ENCODE measurements around the gene P3R3URF.
A peak's percentile ranks its signal among the peaks of the same experiment; 100 is the strongest.

P3R3URF gene

GRCh38 chr1:46183079-46183847 lies 7.0 kb upstream of the P3R3URF start:
- DNase-seq (ENCODE audit: low read depth), result peak; percentile 90
- no peak overlapping the region for H3K4me3 ChIP-seq (ENCODE audit: control insufficient read depth, low read depth, low read length)
- no peak for TF ChIP-seq CTCF (IDR thresholded peaks at IDR 0.05; ENCODE audit: control insufficient read depth, insufficient read depth, low read depth, low read length, missing control alignments)

GRCh38 chr1:46181343-46182260 lies 5.3 kb upstream of the P3R3URF start:
- H3K4me3 ChIP-seq (ENCODE audit: control insufficient read depth, low read depth, low read length), result no peak overlapping the region
- peak; percentile 33 for DNase-seq (ENCODE audit: low read depth)
- no peak for TF ChIP-seq CTCF (IDR thresholded peaks at IDR 0.05; ENCODE audit: control insufficient read depth, insufficient read depth, low read depth, low read length, missing control alignments)

- no peak for DNase-seq (ENCODE audit: low read depth)
- H3K4me3 ChIP-seq (ENCODE audit: control insufficient read depth, low read depth, low read length), result no peak overlapping the region
- TF ChIP-seq CTCF (IDR thresholded peaks at IDR 0.05; ENCODE audit: control insufficient read depth, insufficient read depth, low read depth, low read length, missing control alignments), result no peak
These were observed 3.9 kb upstream of the P3R3URF start for GRCh38 chr1:46180082-46180616.

GRCh38 chr1:46179138-46180081 lies 3.1 kb upstream of the P3R3URF start:
- H3K4me3 ChIP-seq (ENCODE audit: control insufficient read depth, low read depth, low read length), result no peak overlapping the region

GRCh38 chr1:46175243-46175642 lies 1.0 kb downstream of the P3R3URF start:
- H3K4me3 ChIP-seq (ENCODE audit: control insufficient read depth, low read depth, low read length), result no peak overlapping the region
- no peak for TF ChIP-seq CTCF (IDR thresholded peaks at IDR 0.05; ENCODE audit: control insufficient read depth, insufficient read depth, low read depth, low read length, missing control alignments)
- DNase-seq (ENCODE audit: low read depth), result no peak

More at GRCh38 chr1:46179138-46180081, 3.1 kb upstream of the P3R3URF start:
- peak; percentile 50 for DNase-seq (ENCODE audit: low read depth)
- TF ChIP-seq CTCF (IDR thresholded peaks at IDR 0.05; ENCODE audit: control insufficient read depth, insufficient read depth, low read depth, low read length, missing control alignments), result peak; percentile 98
